SW 1271 (cell line): ENCODE results near the gene PLIN3.
A peak's percentile ranks its signal among the peaks of the same experiment; 100 is the strongest.
"Not testable (repeated sequence)": the region's sequence is repeated elsewhere in the genome, so short reads cannot be mapped to it uniquely, and the experiment has no call there.

Experiments used
- DNase-seq, 2 experiments: peaks; one replicate each; lab custom pipeline; 2025; lab: John Stamatoyannopoulos, UW

Gene PLIN3

DNA sequence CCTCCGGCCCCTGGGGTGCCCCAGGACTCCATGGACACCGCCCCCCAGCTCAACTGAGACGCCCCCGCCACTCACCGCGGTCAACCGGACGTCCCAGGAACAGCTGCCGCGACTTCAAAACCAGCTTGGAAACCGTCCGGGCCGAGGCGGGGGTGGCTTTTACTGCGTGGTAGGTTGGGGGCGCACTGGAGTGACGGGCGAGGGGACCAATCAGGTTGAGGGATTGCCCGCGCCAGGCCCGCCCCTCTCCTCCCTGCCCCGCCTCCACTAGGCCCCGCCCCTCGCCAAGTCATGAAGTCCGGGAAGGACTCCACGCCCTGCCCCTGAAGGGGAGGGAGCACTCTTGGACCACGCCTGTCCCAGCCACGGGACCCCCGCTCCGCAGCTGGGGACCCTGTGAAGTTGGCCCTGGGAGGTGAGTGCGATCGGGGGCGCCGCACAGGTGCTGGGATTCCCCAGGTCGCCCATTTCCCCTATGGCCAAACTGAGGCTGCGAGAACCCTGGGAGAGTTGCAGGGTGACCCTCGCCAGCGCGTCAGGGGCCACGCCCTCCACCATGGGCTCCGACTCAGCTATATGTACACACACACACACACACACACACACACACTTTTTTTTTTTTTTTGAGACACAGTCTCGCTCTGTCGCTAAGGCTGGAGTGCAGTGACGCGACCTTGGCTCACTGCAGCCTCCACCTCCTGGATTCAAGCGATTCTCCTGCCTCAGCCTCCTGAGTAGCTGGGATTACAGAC, at the start of gene PLIN3:
PLIN3 (minus strand) TSS at position 134 of the 752 bp plus-strand sequence. CDS start 6,273 bp downstream, outside the sequence.
- peak; percentile 90 for DNase-seq

GRCh38 chr19:4916292-4917082, 49.0 kb upstream of the PLIN3 start:
- DNase-seq, result no peak

- DNase-seq, result peak; percentile 62 to 90
Measured at GRCh38 chr19:4914736-4915501, 47.5 kb upstream of the PLIN3 start.

- no peak for DNase-seq
Measured at GRCh38 chr19:4913996-4914735, 46.7 kb upstream of the PLIN3 start.

- peak; percentile 99 for DNase-seq
Measured at GRCh38 chr19:4911786-4912672, 44.6 kb upstream of the PLIN3 start.

DNA sequence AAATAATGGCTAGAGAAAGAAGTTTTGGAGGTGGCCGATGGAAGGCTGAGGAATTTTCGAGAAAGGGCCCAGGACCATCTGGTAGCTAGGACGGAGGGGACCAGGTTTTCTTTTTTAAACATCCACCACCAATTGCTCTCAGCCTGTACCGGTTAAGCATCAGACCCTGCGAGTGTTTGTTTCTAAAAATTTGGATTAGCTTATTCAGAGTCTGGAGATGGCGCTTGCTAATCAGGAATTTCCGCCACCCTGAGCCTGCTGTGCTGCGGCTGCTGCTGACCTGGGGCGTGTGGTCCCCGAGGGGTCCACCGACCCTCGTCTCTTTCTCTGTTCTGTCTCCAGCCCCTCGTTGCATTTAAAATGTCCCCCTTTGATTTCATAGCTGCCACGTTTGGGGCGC, 43.8 kb upstream of the PLIN3 start:
- DNase-seq, result no peak

GRCh38 chr19:4910594-4911281, 43.3 kb upstream of the PLIN3 start:
- DNase-seq, result peak; percentile 35 to 54

GRCh38 chr19:4909897-4910593, 42.6 kb upstream of the PLIN3 start:
- DNase-seq, result peak; percentile 83 to 87

GRCh38 chr19:4909156-4909896, 41.9 kb upstream of the PLIN3 start, which contains the start of gene UHRF1:
UHRF1 (plus strand) TSS chr19:4909501; CDS start chr19:4910886, 1,385 bp downstream.
- peak in 1 of 2 experiments; percentile 65 for DNase-seq

GRCh38 chr19:4908781-4909155, 41.3 kb upstream of the PLIN3 start:
- DNase-seq, result no peak

DNA sequence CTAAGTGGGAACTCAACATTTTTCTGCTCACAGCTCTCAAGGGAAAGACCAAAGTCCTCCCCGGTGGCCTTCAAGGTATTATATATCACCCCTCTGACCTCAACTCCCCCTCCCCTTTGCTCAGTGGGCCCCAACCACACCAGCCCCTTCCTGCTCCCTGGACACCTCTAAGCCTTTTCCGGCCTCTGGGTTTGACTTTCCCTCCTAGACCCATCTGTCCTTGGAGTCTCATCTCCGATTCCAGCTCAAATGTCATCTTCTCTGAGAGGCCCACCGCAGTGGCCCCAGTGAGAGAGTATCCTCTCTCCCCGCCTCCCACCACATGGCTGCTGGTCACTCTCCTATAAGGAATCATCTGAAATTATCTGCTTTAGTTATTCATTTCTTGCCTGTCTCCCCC, 40.9 kb upstream of the PLIN3 start:
- no peak for DNase-seq

DNA sequence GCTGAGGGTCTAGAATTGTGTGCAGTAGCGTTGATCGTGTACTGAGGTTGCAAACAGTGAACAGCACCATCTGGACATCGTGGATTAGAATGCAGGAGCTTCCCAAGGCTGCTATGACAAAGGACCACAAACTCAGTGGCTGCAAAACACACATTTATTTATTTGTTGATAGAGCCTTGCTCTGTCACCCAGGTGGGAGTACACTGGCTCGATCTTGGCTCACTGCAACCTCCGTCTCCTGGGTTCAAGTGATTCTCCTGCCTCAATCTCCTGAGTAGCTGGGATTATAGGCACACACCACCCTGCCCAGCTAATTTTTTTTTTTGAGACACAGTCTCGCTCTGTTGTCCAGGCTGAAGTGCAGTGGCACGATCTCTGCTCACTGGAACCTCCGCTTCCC, 39.5 kb upstream of the PLIN3 start:
- no peak for DNase-seq

- DNase-seq, result no peak
Measured at GRCh38 chr19:4904481-4904880, 37.0 kb upstream of the PLIN3 start.

- no peak for DNase-seq
Measured at GRCh38 chr19:4902796-4903195, 35.3 kb upstream of the PLIN3 start, which contains the start of gene ARRDC5. ARRDC5 (minus strand) TSS chr19:4902896; CDS start chr19:4902825, 71 bp downstream.

- not testable (repeated sequence) for DNase-seq
Measured at GRCh38 chr19:4900879-4901278, 33.4 kb upstream of the PLIN3 start.

DNA sequence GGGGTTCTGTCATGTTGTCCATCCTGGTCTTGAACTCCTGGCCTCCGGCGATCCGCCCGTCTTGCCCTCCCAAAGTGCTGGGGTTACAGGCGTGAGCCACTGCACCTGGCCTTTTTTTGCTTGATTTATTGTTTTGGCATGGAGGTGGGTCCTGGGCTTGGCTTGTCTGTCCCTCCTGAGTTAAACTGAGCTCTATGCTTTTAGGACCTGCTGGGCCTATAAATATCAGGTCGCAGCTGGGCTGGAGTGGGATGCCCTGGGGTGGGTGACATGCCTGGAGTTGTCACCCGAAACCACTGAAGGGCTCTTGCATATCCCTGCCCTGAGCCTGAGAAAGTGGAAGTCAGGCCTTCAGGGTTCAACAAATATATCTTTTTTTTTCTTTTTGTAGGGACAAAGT, 29.7 kb upstream of the PLIN3 start:
- DNase-seq, result no peak

DNA sequence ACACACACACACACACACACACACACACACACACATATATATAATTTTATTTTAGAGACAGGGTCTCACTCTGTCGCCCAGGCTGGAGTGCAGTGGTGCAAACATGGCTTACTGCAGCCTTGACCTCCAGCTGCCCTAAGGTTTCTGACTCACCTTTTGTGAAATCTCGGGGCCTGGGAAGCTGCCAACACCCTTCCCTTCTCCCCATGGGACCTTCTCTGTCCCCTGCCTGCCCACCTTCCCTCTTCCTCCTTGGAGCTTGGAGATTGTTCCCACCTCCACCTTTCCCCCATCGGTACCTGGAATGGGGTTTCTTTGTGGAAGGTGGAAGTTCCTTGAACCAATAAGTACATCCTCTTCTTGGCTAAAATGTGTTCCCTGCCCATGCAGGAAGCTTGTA, 28.9 kb upstream of the PLIN3 start:
- DNase-seq, result no peak

- not testable (repeated sequence) for DNase-seq
Measured at GRCh38 chr19:4892962-4893361, 25.5 kb upstream of the PLIN3 start.

- no peak for DNase-seq
Measured at GRCh38 chr19:4891066-4891465, 23.6 kb upstream of the PLIN3 start.
